Upper lobe of left lung (tissue), 6 donors: ENCODE data around the gene RHOT2. TPM values are rescaled to one million over a fixed set of nuclear protein-coding genes. Genes with fewer than 3 reads are reported as not detected.

ENCODE experiments used
- ATAC-seq, 2 donors: fragments of 200-7000 bp; cut with Tn5 transposase; one replicate each; pipeline ENCODE4 v1.9.1; 2022; ENCODE audit warnings: mild to moderate bottlenecking in 2 of 2, moderate library complexity in 2 of 2; ENCODE audit not compliant: low FRiP score in 2 of 2
- DNase-seq, 2 donors: peaks; one replicate each; pipeline ENCODE4 v3.0.0-alpha.2; 2019 to 2020
- H3K27ac ChIP-seq, 4 donors: fragments of 200-600 bp; sonication (generic); one replicate each; pipeline ENCODE4 v1.5.1; 2016 to 2019
- H3K27me3 ChIP-seq, 4 donors: fragments of 200-600 bp; sonication (generic); one replicate each; pipeline ENCODE4 v1.5.1; 2017 to 2019
- H3K36me3 ChIP-seq, 4 donors: fragments of 200-600 bp; sonication (generic); one replicate each; pipeline ENCODE4 v1.5.1; 2016 to 2019
- H3K4me1 ChIP-seq, 4 donors: fragments of 200-600 bp; sonication (generic); one replicate each; pipeline ENCODE4 v1.5.1; 2018 to 2019
- H3K4me3 ChIP-seq, 4 donors: fragments of 200-600 bp; sonication (generic); one replicate each; pipeline ENCODE4 v1.5.1; 2017 to 2019; ENCODE audit warnings: mild to moderate bottlenecking in 2 of 4, moderate library complexity in 1 of 4
- H3K9me3 ChIP-seq, 4 donors: fragments of 200-600 bp; sonication (generic); one replicate each; pipeline ENCODE4 v1.5.1; 2018 to 2019
- EP300 ChIP-seq, 4 donors: sonication (generic); formaldehyde crosslinking; IDR thresholded peaks; one replicate each; pipeline ENCODE4 v1.5.1; 2017; ENCODE audit warnings: antibody characterized with exemption in 4 of 4, control low read depth in 2 of 4
- POLR2A ChIP-seq, 4 donors: fragments of 450-650 bp; IDR thresholded peaks; one replicate each; pipeline ENCODE4 v1.5.1; 2016 to 2017; ENCODE audit warnings: antibody characterized with exemption in 4 of 4, mild to moderate bottlenecking in 2 of 4
- POLR2AphosphoS5 ChIP-seq, 2 donors: sonication (generic); formaldehyde crosslinking; IDR thresholded peaks; one replicate each; pipeline ENCODE4 v1.5.1; 2017; ENCODE audit warnings: antibody characterized with exemption in 2 of 2
- WGBS, 2 donors: methylation state at CpG; one replicate each; pipeline ENCODE4 v1.1.5; 2017 to 2018; 5-methylcytosine and 5-hydroxymethylcytosine counted together
- total RNA-seq, 6 donors: library from RNA; depleted of rRNA in 4 of 6; stranded (reverse); fragments of >200 nt in 4 of 6; gene quantifications; one replicate each; pipeline versions ENCODE4 v1.1.0 to v1.2.1, GENCODE V29; 2016 to 2021
- TF ChIP-seq, protein P1 (sequence below), 6 experiments: fragments of 450-650 bp in 4 of 6; fragments of 200-600 bp in 2 of 6; sonication (generic) in 2 of 6; IDR thresholded peaks; one replicate each; pipeline ENCODE4 v1.5.1; 2016 to 2019; ENCODE audit warnings: antibody characterized with exemption in 6 of 6
- donor health status: DM: no; HTN: no; CAD: no; lungs with moderate emphysema.
- donor health status: DM: no; HTN: yes; CAD: no; lungs with severe emphysema.

RHOT2 gene
- total RNA-seq, 6 donors from 2014 or later, result 53.0 to 535 (median 107) TPM

DNA sequence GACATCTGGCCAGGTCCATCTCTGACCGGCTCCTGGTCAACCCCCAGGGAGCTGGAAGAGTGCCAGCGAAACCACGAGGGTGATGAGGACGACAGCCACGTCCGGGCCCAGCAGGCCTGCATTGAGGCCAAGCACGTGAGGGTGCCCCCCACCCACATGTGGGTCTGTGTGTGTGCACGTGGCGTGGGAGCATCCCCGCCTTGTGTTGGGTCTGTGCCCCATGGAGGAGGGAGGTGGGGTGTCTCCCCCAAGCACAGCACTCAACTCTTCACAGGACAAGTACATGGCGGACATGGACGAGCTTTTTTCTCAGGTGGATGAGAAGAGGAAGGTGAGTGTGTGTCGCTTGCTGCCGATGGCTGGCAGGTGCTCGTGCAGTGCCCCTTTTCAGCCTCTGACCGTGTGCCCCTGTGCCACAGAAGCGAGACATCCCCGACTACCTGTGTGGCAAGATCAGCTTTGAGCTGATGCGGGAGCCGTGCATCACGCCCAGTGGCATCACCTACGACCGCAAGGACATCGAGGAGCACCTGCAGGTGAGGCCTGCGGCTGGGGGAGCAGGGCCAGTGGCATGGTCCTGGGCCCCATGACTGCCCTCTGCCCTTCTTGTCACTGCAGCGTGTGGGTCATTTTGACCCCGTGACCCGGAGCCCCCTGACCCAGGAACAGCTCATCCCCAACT lies 14.0 kb downstream of the RHOT2 start:
- Histone ChIP-seq H3K4me3 (peak overlapping the region in 1 of 4 donors; percentile 91), H3K9me3 (no peaks in the 10 kb centered on the region), H3K27me3 (no peaks in the 10 kb centered on the region), H3K4me1 (peaks cover 43 to 73% (median 51%) of the 10 kb centered on the region in 4 donors), H3K36me3 (peaks cover 8 to 32% (median 21%) of the 10 kb centered on the region in 4 donors), H3K27ac (no peak overlapping the region)
- no peak for ATAC-seq
- WGBS, 2 donors, result 74 to 78% methylated on average over 20 to 28 of the region's 28 CpGs
- TF ChIP-seq, protein P1, sequence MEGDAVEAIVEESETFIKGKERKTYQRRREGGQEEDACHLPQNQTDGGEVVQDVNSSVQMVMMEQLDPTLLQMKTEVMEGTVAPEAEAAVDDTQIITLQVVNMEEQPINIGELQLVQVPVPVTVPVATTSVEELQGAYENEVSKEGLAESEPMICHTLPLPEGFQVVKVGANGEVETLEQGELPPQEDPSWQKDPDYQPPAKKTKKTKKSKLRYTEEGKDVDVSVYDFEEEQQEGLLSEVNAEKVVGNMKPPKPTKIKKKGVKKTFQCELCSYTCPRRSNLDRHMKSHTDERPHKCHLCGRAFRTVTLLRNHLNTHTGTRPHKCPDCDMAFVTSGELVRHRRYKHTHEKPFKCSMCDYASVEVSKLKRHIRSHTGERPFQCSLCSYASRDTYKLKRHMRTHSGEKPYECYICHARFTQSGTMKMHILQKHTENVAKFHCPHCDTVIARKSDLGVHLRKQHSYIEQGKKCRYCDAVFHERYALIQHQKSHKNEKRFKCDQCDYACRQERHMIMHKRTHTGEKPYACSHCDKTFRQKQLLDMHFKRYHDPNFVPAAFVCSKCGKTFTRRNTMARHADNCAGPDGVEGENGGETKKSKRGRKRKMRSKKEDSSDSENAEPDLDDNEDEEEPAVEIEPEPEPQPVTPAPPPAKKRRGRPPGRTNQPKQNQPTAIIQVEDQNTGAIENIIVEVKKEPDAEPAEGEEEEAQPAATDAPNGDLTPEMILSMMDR (IDR thresholded peaks at IDR 0.05), result no peak
- no peak for TF ChIP-seq POLR2A (IDR thresholded peaks at IDR 0.05)
- TF ChIP-seq EP300 (IDR thresholded peaks at IDR 0.05), result no peak
- TF ChIP-seq POLR2AphosphoS5 (IDR thresholded peaks at IDR 0.05), result no peak
- DNase-seq, result peak in 1 of 2 donors; percentile 71

DNA sequence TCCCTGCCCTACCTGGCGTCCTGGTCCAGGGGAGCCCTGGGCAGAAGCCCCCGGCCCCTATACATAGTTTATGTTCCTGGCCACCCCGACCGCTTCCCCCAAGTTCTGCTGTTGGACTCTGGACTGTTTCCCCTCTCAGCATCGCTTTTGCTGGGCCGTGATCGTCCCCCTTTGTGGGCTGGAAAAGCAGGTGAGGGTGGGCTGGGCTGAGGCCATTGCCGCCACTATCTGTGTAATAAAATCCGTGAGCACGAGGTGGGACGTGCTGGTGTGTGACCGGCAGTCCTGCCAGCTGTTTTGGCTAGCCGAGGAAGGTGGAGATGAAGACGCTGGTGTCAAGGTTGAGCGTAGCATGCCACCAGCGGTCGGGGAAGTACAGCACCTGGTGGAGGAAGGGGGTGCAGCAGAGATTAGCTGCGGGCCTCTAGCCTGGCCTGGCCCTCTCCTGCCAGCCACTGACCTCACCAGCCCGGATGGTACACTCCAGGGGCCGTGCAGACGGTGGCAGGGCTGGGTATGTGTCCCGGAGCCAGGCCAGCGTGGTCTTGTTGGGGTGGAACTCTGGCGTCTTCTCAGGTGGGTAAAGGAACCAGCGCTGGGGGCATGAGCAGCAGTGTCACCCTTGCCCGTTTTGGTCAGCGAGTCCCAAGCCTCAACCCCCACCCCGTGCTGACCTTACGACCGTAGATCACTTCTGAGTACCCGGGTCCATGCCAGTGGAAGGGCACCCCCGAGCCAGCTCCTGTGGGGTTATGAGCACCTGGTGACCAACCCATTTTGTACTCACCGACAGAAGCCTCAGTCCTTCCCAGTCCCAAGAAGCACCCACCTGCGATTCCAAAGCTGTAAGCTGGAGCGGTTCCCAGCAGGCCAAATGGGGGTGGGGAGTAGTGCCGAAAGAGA lies 14.8 kb downstream of the RHOT2 start:
- peak overlapping the region in 1 of 4 donors; percentile 69 for H3K4me3 ChIP-seq
- peak in 1 of 2 donors; percentile 65 for DNase-seq
- peaks cover 8 to 39% (median 23%) of the 10 kb centered on the region in 4 donors for H3K36me3 ChIP-seq
- H3K27me3 ChIP-seq, result no peaks in the 10 kb centered on the region
- peaks cover 43 to 69% (median 51%) of the 10 kb centered on the region in 4 donors for H3K4me1 ChIP-seq
- WGBS, 2 donors, result 88 to 91% methylated on average over 27 to 36 of the region's 36 CpGs
- ATAC-seq, result no peak
- no peaks in the 10 kb centered on the region for H3K9me3 ChIP-seq
- TF ChIP-seq, protein P1 (IDR thresholded peaks at IDR 0.05), result no peak
- TF ChIP-seq POLR2AphosphoS5 (IDR thresholded peaks at IDR 0.05) (no peak), POLR2A (IDR thresholded peaks at IDR 0.05) (no peak), EP300 (IDR thresholded peaks at IDR 0.05) (no peak)
- no peak overlapping the region for H3K27ac ChIP-seq

DNA sequence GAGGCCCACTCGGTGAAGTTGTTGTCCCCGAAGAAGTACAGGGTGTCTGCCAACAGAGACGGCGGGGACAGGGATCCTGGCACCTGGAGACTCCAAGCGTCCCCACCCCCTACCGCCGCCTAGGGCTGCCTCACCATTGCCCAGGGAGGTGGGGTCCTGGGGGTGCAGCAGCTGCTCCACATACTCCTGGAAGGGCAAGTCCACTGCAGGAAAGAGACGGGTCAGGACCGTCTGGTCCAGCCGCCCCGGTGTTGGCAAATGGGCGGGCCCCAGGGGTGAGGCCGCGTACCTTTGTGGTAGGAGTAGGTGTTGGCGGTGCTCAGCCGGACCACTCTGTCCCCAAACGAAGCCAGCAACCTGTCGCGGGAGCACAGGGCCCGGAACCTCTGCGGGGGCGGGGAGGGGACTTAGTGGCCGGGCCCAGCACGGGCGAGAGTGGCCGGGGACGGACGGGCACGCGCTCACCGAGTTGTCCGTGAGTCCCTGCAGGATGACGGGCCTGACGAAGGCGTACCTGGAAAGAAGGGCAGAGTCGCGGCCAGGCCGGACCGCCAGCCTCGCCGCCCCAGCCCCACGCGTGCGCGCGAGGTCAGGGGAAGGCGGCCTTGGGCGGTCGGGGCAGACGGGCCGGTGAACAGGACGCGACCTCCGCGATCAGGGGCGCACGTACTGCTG lies 15.6 kb downstream of the RHOT2 start:
- peaks cover 8 to 39% (median 23%) of the 10 kb centered on the region in 4 donors for H3K36me3 ChIP-seq
- H3K27ac ChIP-seq, result peak overlapping the region; percentile 67 to 86 (median 82)
- H3K4me1 ChIP-seq, result peaks cover 43 to 73% (median 53%) of the 10 kb centered on the region in 4 donors
- H3K9me3 ChIP-seq, result no peaks in the 10 kb centered on the region
- TF ChIP-seq POLR2A (IDR thresholded peaks at IDR 0.05), result no peak
- TF ChIP-seq, protein P1 (IDR thresholded peaks at IDR 0.05), result no peak
- TF ChIP-seq EP300 (IDR thresholded peaks at IDR 0.05), result no peak
- TF ChIP-seq POLR2AphosphoS5 (IDR thresholded peaks at IDR 0.05), result no peak
- H3K4me3 ChIP-seq, result peak overlapping the region; percentile 69 to 84 (median 77)
- 33 to 43% methylated on average over 16 to 20 of the region's 57 CpGs for WGBS, 2 donors
- no peak for ATAC-seq
- H3K27me3 ChIP-seq, result no peaks in the 10 kb centered on the region
- DNase-seq, result no peak

DNA sequence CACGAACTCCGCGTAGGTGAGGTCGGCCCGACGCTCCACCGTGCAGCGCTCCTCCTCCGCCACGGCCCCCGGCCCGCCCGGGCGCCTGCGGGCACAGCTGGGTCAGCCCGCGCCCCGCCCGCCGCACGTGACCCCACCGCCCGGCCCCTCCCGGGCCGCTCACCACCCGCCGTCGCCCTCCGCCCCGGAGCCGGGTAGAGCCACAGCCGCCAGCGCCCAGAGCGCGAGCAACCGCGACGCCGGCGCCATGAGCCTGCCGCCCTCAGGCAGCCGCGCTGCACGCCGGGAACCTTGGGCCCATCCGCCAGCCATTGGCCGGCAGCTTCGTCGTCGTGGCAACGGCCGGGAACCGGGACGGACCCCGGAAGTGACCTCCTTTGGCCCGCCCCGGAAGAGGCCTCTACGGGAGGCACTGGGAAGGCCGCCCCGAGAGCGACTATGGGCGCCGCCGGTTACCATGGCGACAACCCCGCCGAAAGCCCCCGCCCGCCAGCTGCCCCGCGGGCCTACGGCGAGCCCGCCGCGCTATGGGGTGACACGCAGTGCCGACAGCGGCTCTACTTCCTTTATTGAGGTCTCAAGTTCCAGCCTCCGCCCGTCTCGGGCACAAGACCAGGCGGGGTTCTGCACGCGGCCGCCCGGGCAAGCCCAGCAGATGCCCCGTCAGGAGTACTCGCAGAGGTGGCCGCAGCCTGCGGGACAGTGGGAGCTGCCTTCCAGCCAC lies 16.3 kb downstream of the RHOT2 start, which contains the start of gene JMJD8:
TSS of gene JMJD8 (minus strand) at position 264 of the 724 bp plus-strand sequence. CDS start at position 249, 15 bp downstream.
- H3K4me3 ChIP-seq, result peak within 1 kb of the TSS; percentile 69 to 84 (median 77)
- TF ChIP-seq, protein P1 (IDR thresholded peaks at IDR 0.05), result peak in 1 of 6 experiments; percentile 29
- peak; percentile 75 to 82 for TF ChIP-seq POLR2AphosphoS5 (IDR thresholded peaks at IDR 0.05)
- no peak for TF ChIP-seq EP300 (IDR thresholded peaks at IDR 0.05)
- TF ChIP-seq POLR2A (IDR thresholded peaks at IDR 0.05), result peak in 1 of 4 donors; percentile 74
- DNase-seq, result peak; percentile 98
- H3K9me3 ChIP-seq, result no peaks in the 10 kb centered on the region
- peaks cover 8 to 39% (median 23%) of the 10 kb centered on the region in 4 donors for H3K36me3 ChIP-seq
- H3K27me3 ChIP-seq, result no peaks in the 10 kb centered on the region
- peaks cover 47 to 76% (median 57%) of the 10 kb centered on the region in 4 donors for H3K4me1 ChIP-seq
- WGBS, 2 donors, result 0 to 5% methylated on average over 12 to 41 of the region's 91 CpGs
- peak; percentile 85 to 86 for ATAC-seq
- H3K27ac ChIP-seq, result peak within 1 kb of the TSS; percentile 67 to 86 (median 82)
